Mononuclear cell (primary cell): ENCODE results near the gene KDM4C. TPM values are rescaled to one million over a fixed set of nuclear protein-coding genes. Genes with fewer than 3 reads are reported as not detected.

ENCODE experiments used
- H3K27me3 ChIP-seq: 2 replicates; pipeline ENCODE4 v1.6.0; 2011; ENCODE audit warnings: low read length, control low read depth; ENCODE audit not compliant: insufficient read depth
- H3K4me1 ChIP-seq: 2 replicates; pipeline ENCODE4 v1.5.1; 2011; ENCODE audit warnings: mild to moderate bottlenecking, low read length, control low read depth; ENCODE audit not compliant: insufficient read depth
- H3K4me3 ChIP-seq: 2 replicates; pipeline ENCODE4 v1.5.1; 2011; ENCODE audit warnings: mild to moderate bottlenecking, low read length, moderate library complexity
- H3K9me3 ChIP-seq: 2 replicates; pipeline ENCODE4 v1.5.1; 2011; ENCODE audit warnings: low read depth, mild to moderate bottlenecking, control low read depth, low read length
- total RNA-seq: library from RNA; depleted of rRNA; stranded (reverse); fragments of >200 nt; gene quantifications from one replicate; pipeline ENCODE4 v1.2.3, GENCODE V29; 2012

The KDM4C gene
- total RNA-seq, 1 donor = 78.6 TPM

DNA sequence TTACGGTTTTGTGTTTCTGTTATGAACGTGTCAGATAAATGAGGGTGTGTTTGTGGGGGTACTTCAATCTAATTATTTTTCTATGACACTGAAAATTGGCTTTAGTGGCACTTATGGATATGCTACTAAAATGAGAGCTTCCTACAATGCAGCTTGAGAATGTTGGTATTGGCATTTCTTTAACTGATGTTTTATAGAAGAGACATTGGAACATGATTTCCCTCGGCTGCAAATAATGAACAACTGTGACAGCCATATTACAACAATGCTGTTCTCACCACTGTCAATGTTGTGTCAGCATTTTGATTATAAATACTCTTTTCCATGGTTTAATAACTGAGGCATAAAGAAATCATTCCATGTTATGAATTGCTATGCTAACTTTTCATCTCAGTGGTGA lies 279.4 kb downstream of the KDM4C start:
- H3K4me3 ChIP-seq = no peak overlapping the region

DNA sequence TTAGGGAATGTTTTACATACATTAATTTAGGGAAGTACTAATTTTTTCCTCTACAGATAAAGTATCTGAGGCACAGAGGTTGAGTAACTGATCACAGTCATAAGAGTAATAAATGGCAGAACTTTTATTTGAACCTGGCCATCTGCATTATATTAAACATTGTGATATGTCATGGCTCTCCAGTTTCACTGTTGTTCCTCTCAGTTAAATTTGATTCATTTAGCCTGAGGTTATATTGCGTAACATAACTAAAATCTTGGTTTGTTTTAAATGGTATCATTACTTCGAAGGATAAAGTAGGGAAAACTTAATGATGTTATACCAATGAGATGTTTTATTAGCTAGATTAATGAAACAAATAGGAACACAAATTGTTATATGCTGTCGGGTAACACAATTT lies 284.4 kb downstream of the KDM4C start:
- Histone ChIP-seq H3K4me1 (no peaks in the 10 kb centered on the region), H3K9me3 (no peaks in the 10 kb centered on the region), H3K4me3 (no peak overlapping the region), H3K27me3 (no peaks in the 10 kb centered on the region)

More for the DNA sequence above, 279.4 kb downstream of the KDM4C start:
- no peaks in the 10 kb centered on the region for H3K27me3 ChIP-seq
- no peaks in the 10 kb centered on the region for H3K4me1 ChIP-seq
- H3K9me3 ChIP-seq = no peaks in the 10 kb centered on the region

DNA sequence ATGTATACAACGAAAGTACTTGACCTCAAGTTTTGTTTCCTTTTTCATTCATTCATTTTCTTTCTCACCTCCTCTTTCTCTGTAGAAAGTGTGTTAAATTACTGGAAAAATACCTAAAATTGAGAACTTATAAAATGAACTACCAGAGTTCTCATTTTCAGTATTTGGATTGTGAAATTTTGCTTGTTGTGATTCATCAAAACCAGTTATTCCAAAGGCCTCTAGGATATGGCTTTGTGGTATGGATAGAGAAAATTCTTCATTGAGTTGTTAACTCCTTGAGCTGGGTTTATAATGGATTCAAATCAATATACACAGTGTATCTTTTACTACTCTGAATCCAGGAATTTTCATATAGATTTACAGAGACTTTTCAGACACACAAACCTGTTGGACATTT lies 287.6 kb downstream of the KDM4C start:
- Histone ChIP-seq H3K4me3 (no peak overlapping the region), H3K9me3 (no peaks in the 10 kb centered on the region), H3K27me3 (no peaks in the 10 kb centered on the region), H3K4me1 (no peaks in the 10 kb centered on the region)

DNA sequence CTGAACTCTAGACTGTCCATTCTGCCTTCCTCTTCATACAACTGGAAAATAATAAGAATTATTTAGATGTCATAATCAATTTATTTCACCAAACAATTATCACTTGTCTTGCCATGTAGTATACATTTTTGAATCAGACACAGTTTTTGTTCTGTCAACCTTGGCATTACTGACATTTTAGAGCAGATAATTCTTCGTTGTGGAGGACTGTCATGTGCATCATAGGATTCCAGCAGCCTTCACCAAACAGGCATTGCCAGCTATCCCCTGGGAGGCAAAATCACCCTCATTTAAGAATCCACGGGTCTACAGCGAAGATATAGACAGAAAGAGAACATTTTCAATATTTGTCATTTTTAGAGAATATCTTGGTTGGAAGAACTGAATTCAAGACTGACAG lies 293.9 kb downstream of the KDM4C start:
- no peak overlapping the region for H3K4me3 ChIP-seq
- H3K9me3 ChIP-seq = no peaks in the 10 kb centered on the region
- no peaks in the 10 kb centered on the region for H3K27me3 ChIP-seq
- H3K4me1 ChIP-seq = no peaks in the 10 kb centered on the region

DNA sequence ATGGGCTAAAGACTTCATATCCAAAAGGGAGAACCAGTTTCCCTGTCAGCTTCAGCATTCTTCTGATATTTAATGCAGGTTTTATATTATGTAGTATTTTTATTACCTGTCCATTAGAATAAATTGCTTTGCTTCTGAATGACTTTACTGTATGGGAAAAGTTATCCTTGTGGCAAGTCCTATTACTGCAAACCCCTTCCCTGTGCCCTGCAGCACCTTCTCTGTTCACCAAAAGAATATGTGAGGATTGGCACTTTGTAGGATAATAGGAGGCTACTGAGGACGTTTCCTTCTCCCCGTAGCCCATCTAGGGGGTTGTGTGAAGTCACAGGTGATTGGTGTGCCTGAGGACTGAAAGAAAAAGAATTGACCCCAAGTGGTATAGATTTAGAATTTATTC lies 296.1 kb downstream of the KDM4C start:
- Histone ChIP-seq H3K9me3 (no peaks in the 10 kb centered on the region), H3K4me1 (no peaks in the 10 kb centered on the region), H3K4me3 (no peak overlapping the region), H3K27me3 (no peaks in the 10 kb centered on the region)

DNA sequence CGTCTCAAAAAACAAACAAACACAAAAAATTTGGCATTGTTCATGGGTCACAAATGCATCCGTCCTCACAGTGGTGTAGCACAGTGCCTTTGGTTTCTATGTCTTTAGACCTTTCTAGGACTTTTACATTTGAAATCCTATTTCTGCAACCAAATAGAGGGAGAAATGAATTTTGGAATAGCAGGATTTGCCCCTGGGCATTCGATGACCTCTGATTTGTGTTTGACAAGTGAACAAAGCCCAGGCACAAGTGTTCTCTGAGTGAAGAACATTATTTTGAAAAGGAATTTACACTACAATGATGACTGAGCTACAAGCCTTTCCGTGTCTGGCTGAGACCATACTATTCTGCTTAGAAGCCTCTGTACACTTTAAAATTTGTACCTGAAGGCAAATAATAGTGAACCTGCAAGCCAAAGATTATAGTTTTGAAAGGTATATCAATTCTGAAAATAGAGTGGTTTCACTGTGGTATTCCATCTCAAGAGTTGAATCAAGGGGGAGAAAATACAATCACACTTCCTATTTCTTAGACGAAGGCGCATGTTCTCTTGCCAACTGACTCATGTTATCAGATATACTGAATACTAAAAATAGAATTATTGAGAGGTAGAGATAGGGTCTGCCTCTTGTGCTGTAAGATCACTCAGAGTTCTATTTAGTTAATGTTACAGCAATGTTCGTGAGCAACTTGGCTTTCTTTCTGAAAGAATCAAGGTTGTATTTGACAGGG lies 297.6 kb downstream of the KDM4C start:
- Histone ChIP-seq H3K4me1 (no peaks in the 10 kb centered on the region), H3K9me3 (no peaks in the 10 kb centered on the region), H3K4me3 (no peak overlapping the region), H3K27me3 (no peaks in the 10 kb centered on the region)

DNA sequence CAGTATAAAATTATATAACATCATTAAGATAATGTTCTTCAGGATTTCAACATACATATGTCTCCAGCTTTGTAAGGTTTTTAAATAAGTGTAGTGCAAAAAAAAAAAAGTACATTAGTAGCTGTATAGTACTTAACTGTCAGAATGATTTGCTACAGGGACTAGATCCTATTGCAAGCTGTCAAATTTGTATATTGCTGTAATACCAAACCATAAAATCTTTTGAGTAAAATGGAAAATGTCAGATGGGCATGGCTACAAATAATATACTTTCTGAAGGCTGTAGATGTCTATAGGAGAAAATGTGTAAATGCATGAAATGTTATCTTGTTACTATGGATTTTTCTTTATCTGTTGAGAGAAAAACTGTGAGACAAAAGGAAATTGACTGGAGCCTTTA lies 298.5 kb downstream of the KDM4C start:
- Histone ChIP-seq H3K27me3 (no peaks in the 10 kb centered on the region), H3K4me1 (no peaks in the 10 kb centered on the region), H3K4me3 (no peak overlapping the region), H3K9me3 (no peaks in the 10 kb centered on the region)

DNA sequence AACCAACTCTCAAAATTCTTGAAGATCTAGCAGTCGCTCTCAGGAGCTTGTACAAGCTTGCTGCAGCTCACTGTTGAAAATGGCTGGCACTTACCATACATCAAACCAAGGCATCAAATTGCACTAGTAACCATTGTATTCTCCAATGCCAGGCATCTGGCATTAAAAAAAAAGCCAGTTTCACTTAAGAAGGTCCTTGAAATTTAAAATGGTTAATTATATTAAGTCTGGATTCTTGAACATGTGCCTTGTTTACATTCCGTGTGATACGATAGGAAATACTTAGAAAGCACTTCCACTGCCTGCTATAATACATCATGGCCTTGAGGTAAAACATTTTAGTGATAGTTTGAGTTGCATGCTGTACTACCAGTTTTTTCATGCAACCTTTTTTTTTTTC lies 300.7 kb downstream of the KDM4C start:
- H3K4me3 ChIP-seq = no peak overlapping the region
- H3K9me3 ChIP-seq = no peaks in the 10 kb centered on the region
- no peaks in the 10 kb centered on the region for H3K4me1 ChIP-seq
- H3K27me3 ChIP-seq = no peaks in the 10 kb centered on the region

DNA sequence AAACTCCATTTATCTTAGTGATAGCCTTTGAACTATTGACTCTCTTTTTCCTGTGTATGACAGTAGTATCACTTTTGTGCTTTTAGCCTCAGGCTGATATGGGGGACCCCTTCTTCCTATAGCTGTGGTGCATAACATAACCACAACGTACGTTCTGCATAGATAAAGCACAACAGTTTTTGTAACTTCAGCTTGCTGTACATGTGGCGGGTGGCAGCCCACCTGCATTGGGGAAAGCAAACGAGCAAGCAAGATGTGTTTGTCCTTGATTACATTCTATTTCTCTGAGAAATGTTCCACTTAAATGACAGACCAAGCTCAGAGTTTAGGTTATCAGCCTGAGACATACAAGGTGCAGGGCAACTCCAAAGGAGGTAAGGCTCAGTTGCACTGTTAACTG lies 309.4 kb downstream of the KDM4C start:
- Histone ChIP-seq H3K27me3 (no peaks in the 10 kb centered on the region), H3K9me3 (no peaks in the 10 kb centered on the region), H3K4me1 (no peaks in the 10 kb centered on the region), H3K4me3 (no peak overlapping the region)

DNA sequence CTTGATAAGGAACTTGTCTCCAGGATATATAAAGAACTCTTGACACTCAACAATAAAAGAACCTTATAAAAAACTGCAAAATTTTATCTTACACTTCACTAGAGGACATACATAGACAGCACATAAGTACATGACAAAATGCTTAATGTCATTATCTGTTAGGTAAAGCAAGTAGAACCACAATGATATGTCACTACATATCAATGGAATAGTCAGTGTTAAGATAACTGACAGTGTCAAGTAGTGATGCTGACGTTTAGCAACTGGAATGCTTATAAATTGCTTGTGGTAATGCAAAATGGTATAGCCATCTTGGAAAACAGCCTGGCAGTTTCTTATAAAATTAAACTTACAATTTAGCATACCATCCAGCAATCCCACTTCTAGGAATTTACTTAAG lies 314.1 kb downstream of the KDM4C start:
- H3K9me3 ChIP-seq = no peaks in the 10 kb centered on the region
- no peaks in the 10 kb centered on the region for H3K27me3 ChIP-seq
- H3K4me3 ChIP-seq = no peak overlapping the region
- no peaks in the 10 kb centered on the region for H3K4me1 ChIP-seq

DNA sequence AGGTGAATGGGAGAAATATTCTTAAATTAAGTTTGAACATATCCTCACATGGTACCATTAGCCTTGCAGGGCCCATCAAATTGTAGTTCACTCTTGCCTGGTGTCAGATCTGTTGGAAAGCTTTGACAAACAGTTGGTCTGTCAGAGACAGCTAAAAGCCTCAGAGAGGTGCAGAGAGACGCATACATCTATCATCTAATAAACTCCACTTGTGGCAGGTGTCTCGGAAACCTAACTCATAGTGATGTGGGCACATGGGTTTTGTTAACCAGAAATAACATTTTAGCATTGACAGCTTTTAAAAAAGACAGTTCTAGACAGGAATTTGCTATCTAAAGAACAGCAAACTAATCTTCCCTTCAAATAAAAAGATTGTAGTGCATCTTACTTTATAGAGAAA lies 315.9 kb downstream of the KDM4C start:
- Histone ChIP-seq H3K9me3 (no peaks in the 10 kb centered on the region), H3K4me3 (no peak overlapping the region)

DNA sequence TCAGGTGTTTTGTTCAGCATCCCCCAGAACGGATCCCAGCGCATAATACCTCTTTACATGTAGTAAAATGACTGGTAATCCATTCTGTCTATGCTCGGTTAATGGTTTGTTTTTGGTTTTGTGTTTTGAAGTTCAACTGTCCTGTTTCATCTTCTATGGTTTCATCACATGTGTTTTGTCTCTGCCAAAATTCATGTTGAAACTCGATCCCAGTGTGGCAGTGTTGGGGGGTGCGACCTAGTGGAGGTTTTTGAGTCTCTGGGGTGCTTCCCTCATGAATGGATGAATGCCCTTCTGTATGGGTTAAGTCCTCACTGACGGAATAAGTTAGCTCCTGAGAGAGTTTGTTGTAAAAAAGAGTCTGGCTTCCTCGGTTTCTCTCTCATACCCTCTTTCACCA lies 317.4 kb downstream of the KDM4C start:
- Histone ChIP-seq H3K4me3 (no peak overlapping the region), H3K4me1 (no peaks in the 10 kb centered on the region), H3K9me3 (no peaks in the 10 kb centered on the region)

More for the DNA sequence above, 315.9 kb downstream of the KDM4C start:
- no peaks in the 10 kb centered on the region for H3K27me3 ChIP-seq
- H3K4me1 ChIP-seq = no peaks in the 10 kb centered on the region

DNA sequence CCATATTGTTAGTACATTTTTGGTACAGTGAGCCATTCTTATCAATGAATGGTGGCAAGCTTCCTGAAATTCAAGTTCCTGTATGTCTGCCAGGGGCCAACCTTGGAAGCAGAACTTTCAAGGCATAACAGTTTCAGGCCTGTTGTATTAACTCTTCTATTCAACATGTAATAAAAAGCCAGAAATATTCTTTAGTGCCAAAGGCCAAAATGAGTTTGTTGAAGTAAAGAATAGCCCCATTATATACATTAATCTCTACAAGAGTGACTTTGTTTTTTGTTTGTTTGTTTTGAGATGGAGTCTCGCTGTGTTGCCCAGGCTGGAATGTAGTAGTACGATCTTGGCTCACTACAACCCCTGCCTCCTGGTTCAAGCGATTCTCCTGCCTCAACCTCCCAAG lies 321.3 kb downstream of the KDM4C start:
- no peaks in the 10 kb centered on the region for H3K9me3 ChIP-seq
- H3K27me3 ChIP-seq = no peaks in the 10 kb centered on the region
- H3K4me3 ChIP-seq = no peak overlapping the region
- peaks cover 11% of the 10 kb centered on the region for H3K4me1 ChIP-seq

More for the DNA sequence above, 317.4 kb downstream of the KDM4C start:
- no peaks in the 10 kb centered on the region for H3K27me3 ChIP-seq

DNA sequence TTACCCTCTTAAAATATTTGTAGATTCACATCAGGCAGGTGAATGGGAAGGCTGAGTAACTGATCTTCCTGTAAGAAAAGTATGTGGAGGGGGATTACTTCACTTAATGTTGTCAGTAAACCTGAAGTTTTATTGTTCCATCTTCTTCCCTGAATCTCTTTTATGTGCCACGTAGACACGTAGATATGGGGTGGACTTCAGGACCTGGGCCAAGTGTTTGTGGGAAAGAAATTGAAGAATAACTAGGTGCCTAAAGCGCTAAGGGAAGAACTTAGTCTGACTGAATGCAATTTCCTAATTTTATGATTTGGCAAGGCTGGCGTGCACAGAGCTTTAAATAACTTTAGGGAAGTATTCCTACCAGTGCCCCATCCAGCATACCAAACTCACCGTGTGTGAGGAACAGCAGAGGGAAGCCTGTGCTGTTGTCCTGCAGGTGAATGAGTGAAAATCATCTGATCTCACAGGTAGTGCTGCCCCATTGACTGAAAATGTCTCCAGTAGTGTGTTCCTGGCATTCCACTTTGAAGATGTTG lies 323.4 kb downstream of the KDM4C start:
- Histone ChIP-seq H3K27me3 (no peaks in the 10 kb centered on the region), H3K4me1 (peaks cover 11% of the 10 kb centered on the region), H3K9me3 (no peaks in the 10 kb centered on the region), H3K4me3 (no peak overlapping the region)

DNA sequence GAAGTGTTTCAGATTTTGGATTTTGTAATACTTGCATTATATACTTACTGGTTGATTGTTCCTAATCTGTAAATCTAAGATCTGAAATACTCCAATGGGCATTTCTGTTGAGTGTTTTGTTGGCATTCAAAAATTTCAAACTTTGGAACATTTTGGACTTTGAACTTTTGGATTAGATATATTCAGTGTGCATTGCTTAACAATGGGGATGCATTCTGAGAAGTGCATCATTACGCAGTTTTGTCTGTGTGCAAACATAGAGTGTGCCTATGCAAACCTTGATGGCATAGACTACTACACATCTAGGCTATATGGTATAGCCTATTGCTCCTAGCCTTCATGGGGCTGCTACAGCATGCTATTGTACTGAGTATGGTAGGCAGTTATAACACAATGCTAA lies 325.4 kb downstream of the KDM4C start:
- Histone ChIP-seq H3K4me1 (peaks cover 11% of the 10 kb centered on the region), H3K9me3 (no peaks in the 10 kb centered on the region), H3K27me3 (no peaks in the 10 kb centered on the region), H3K4me3 (no peak overlapping the region)

DNA sequence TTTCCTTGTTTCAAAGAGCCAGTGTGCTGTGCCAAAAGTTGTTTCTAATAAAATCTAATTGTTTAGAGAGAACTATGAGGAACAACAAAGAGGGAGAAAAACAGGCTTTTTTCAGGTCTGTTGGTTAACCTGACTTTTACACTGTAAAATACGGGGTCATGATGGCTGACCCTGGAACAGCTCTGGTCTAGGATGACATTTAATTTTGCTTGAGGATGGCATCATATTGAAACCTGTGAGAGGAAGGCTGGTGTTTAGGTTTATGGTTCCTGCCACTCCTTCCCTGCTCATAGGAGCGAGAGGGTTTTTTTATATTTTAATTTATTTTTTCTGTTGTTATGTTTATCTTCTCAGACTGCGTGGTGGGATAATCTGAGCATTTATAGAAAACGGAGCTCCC lies 327.6 kb downstream of the KDM4C start:
- Histone ChIP-seq H3K27me3 (no peaks in the 10 kb centered on the region), H3K4me1 (peaks cover 11% of the 10 kb centered on the region), H3K9me3 (no peaks in the 10 kb centered on the region), H3K4me3 (no peak overlapping the region)
